Dedifferentiated amniotic fluid mesenchymal stem cell (primary cell): Measurements from ENCODE around the gene WWP2.
A peak's percentile ranks its signal among the peaks of the same experiment; 100 is the strongest.

Experiments used
- DNase-seq: peaks from one replicate; pipeline ENCODE4 v3.0.0-alpha.2; 2016; ENCODE audit errors: extremely low spot score

Gene WWP2

GRCh38 chr16:69858191-69859104, 96.3 kb downstream of the WWP2 start:
- DNase-seq, result no peak

DNA sequence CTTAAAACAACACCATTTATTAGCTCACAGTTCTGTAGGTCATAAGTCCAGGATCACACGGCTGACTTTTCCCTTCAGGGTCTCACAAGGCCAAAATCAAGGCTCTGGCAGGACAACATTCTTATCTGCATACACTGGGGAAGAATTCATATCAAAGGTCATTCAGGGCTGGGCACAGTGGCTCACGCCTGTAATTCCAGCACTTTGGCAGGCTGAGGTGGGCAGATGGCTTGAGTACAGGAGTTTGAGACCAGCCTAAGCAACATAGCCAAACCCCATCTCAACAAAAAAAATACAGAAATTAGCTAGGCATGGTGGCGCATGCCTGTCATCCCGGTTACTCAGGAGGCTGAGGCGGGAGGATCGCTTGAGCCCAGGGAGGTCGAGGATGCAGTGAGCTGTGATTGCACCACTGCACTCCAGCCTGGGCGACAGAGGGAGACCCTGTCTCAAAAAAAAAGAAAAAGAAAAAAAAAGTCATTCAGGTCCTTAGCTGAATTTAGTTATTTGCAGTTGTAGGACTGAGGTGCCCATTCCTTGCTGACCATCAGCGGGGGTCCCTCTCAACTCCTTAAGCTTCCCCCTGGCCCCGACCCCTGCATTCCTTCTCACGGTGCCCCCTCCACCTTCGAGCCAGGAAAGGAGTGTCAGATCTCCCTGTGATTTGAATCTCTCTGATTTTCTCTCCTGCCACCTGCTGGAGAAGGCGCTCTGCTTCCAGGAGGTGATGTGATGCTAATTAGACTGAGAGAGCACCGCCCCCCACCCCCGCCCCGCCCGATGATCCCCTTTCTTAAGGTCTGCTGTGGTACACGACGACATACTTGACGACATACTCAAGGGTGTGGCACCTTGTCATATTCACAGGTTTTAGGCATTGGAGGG, 97.2 kb downstream of the WWP2 start:
- DNase-seq, result no peak

DNA sequence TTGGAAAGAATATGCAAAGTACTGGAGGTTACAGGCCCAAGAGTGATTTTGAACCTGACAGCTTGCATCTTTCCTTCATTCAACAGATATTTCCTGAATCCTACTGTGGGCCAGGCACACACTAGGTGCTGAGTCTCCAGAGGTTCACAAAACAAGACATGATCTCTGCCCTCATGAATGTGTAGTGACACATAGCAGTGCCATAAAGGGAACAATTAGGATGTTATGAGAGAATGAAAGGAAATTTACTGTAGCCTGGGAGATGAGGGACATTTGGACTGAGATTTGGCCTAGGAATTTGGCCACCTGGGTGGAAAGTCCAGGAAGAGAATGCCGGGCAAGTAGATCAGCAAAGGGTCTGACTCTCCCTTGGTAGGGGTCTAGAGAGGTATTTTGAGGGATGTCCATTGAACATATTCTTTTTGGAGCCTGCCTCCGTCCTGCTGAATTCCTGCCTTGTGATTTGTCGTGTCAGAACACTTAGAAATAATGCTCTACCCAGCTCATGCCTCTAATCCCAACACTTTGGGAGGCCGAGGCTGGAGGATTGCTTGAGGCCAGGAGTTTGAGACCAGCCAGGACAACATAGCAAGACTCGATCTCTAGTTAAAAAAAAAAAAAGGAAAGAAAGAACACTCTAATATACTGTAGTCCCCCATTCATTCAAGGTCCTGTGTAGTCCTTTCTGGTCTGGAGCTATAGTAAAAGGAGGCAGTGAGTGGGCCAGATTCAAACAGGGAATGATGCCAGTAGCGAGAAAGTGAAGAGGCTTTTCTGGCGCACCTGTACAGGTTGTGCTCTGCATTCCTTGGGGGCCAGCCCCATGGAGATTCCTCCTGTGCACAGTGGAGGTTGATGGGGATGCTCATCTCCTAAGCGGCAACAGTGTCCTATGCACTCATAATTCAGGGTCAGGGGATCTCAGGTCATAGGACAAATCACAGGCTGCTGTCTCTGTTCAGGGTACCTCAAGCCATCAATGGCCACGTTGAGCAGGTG, 98.4 kb downstream of the WWP2 start:
- DNase-seq, result no peak

GRCh38 chr16:69861292-69862030, 99.3 kb downstream of the WWP2 start:
- peak; percentile 62 for DNase-seq

- no peak for DNase-seq
Measured at GRCh38 chr16:69863401-69864281, 101.5 kb downstream of the WWP2 start.

- DNase-seq, result no peak
Measured at GRCh38 chr16:69865701-69866100, 103.6 kb downstream of the WWP2 start.

DNA sequence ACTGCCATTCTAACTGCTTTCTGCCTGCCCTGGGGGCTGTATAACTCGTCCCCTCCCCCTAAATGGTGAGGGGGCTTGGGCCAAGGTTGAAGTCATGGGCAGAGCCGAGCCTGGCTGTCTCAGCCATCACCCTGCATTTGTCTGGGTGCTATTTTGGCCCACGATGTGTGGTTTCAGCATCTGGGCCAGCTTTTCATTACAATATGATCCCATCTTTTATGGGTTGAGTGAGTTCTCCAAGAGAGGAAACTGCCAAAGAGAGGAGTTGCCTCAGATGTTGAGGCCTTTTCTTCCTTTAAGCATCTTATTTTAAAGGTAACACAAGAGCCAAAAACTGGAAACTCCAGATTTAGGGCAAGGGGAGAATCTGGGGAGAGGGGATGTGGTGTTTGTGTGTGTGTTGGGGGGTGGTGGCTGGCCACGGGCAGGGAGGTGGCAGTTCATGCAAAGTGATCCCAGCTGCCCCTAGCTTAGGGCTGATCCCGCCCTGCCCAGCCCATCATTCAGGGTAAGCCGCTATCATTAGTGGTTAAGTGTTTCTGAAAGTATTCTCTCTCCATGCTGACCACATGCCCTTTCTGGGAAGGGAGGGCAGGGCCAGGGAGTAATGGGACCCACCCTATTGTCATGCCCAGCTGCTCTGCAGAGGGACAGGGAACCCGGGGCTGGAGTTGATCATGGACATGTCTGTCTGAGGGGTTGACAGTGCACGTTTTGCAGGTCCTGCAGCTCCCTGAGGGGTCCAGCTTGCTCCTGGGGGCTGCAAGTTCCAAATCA, 105.8 kb downstream of the WWP2 start:
- no peak for DNase-seq

GRCh38 chr16:69870761-69871160, 108.6 kb downstream of the WWP2 start:
- no peak for DNase-seq

- DNase-seq, result no peak
Measured at GRCh38 chr16:69871708-69872107, 109.6 kb downstream of the WWP2 start.

DNA sequence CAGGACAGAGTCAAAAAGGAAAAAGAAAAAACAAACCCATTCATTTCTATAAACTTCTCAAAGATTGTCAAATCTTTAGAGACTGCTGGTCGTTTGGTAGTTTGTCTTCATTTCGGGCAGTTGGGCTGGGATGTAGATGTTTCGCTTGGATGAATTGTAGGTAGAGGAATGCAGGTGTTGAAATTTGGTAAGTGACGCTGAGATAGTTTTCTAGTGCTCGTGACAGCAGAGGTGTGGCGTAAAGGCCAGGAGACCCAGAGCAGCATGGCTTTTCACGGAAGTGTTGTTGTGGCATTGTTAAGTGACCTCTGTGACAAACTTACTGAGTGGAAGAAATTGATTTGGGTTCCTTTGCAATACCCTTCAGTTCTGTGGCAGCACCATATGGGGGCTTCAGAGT, 110.8 kb downstream of the WWP2 start:
- no peak for DNase-seq

- no peak for DNase-seq
Measured at GRCh38 chr16:69873783-69874182, 111.7 kb downstream of the WWP2 start.

DNA sequence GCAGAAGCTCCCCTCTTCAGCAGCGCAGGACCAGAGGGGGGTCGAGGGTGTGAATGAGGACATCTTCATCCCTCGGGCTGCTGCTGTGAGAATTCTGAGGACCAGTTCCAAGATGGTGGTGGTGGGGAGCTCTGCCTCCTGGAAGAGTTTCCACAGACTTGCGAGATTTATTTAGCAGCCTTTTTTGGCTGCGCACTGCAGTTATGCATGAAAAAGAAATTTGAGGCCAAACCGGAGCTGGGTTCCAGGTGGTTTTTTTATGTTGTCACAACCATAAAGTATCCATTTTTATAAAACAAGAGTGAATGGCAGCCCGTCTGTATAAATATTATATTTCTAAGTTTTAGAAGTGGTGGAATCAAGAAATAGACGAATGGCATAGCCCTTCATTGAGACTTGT, 112.1 kb downstream of the WWP2 start:
- DNase-seq, result no peak

DNA sequence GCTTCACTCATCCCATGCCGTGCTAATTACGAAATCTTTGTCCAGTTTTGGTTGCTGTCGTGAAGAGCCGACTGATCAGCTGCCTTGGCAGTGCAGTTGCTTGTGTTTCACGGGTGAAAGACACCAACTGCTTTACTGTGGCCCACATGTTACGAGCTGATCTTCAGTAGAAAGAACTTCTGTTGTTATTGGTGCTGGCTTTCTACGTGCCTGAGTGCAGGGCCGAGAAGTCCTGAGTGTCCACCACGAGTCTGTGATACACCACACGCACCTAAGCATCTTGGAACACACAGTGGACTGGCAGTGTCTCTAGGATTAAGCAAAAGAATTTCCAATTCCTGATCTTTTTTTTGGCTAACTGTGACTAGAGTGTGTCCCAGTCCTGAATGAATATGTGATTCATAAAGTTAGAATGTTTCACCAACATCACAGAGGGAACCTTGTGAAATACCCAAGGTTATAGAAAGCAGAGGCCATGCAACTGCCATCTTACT, 118.6 kb downstream of the WWP2 start:
- DNase-seq, result no peak

- no peak for DNase-seq
Measured at GRCh38 chr16:69881141-69881540, 119.0 kb downstream of the WWP2 start.

DNA sequence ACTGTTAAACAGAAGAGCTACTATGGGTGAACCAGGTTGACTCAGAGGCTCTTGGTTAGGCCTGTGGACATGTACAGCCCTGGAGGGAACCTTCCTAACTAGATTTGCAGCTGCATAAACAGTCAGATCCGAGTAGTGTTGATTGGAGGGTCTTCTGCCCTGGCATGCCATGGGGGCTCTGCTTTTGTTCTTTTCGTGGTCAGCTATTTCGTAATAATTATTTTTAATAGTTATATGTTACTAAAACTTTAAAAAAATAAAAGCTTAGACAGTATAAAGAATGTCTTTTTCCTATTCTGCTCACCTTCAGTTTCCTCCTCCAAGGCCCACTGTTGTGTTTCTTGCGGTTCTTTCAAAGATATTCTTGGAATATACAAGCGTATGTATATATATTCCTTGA, 121.6 kb downstream of the WWP2 start:
- no peak for DNase-seq

DNA sequence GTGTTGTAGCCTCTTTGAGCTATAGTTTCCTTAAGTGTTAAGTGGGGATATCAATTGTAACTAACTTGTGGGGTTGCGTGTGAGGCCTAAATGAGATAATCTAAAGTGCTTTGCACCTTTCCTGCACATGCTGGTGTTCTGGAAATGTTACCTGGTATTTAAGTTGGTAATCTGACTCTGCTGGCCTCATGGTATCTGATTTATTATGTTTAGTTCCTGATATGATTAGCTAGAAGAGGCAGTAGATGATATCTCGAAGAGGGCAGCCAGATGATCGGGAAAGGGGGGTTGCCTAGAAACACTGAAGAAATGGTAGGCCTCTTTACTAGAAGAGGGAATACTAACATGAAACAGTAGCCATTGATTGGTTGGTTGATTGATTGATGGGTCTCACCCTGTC, 123.6 kb downstream of the WWP2 start:
- no peak for DNase-seq

DNA sequence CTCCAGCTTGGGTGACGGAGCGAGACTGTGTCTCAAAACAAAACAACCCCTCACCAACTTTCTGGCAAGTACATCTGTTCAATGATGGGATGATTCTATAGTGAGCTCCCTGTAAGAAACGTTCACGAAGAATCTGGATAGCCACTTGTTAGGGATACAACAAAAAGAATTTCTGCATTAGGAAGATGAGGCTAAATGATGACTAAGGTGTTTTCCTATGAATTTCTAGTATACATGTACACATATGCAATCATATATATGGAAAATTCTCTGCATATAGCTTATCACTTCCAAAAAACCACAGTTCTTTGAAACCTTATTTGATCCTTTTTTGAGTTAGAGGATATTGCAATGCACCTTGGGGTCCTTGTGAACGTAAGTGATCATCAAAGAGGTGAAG, 124.6 kb downstream of the WWP2 start:
- DNase-seq, result no peak

GRCh38 chr16:69888005-69888590, 126.0 kb downstream of the WWP2 start:
- no peak for DNase-seq
